MCF 10A (cell line): ENCODE measurements around the gene RIC8B. TPM values are rescaled to one million over a fixed set of nuclear protein-coding genes. Genes with fewer than 3 reads are reported as not detected.

Experiments used
- BruUV-seq: library from RNA; stranded (reverse); fragments of 400-500 nt; replicated peaks from 2 replicates; lab custom pipeline; 2021; lab: Mats Ljungman, UMichigan
- CTCF ChIA-PET: fragments of 300-600 bp; sonication (Branson Sonifier 250); formaldehyde crosslinking; extraction: SDS; loops from one replicate; lab custom pipeline; 2021; ENCODE audit warnings: antibody characterized with exemption, inconsistent platforms; lab: Yijun Ruan, JAX
- POLR2A ChIA-PET: fragments of 300-600, 350-650 bp; sonication (Branson Sonifier 250); formaldehyde crosslinking; extraction: SDS; loops from one replicate; lab custom pipeline; 2020; ENCODE audit warnings: antibody characterized with exemption, inconsistent platforms; lab: Yijun Ruan, JAX
- DNase-seq: peaks from one replicate; pipeline ENCODE4 v3.0.0-alpha.2; 2018; ENCODE audit not compliant: unreplicated experiment
- H3K27ac Mint-ChIP-seq: one replicate; pipeline ENCODE4 v1.8.0; 2022; ENCODE audit warnings: mild to moderate bottlenecking, low read depth, mixed read lengths; ENCODE audit not compliant: unreplicated experiment
- H3K27me3 Mint-ChIP-seq: one replicate; pipeline ENCODE4 v1.8.0; 2022; ENCODE audit warnings: mixed read lengths; ENCODE audit not compliant: insufficient read depth, unreplicated experiment
- H3K36me3 Mint-ChIP-seq: one replicate; pipeline ENCODE4 v1.8.0; 2022; ENCODE audit warnings: mild to moderate bottlenecking, moderate library complexity, mixed read lengths; ENCODE audit not compliant: insufficient read depth, unreplicated experiment
- H3K4me1 Mint-ChIP-seq: one replicate; pipeline ENCODE4 v1.8.0; 2022; ENCODE audit warnings: mixed read lengths; ENCODE audit not compliant: insufficient read depth, unreplicated experiment
- H3K4me3 Mint-ChIP-seq: one replicate; pipeline ENCODE4 v1.8.0; 2022; ENCODE audit warnings: mild to moderate bottlenecking, moderate library complexity, mixed read lengths; ENCODE audit not compliant: unreplicated experiment
- H3K9me3 Mint-ChIP-seq: one replicate; pipeline ENCODE4 v1.8.0; 2022; ENCODE audit warnings: mixed read lengths; ENCODE audit not compliant: unreplicated experiment
- CTCF ChIP-seq: fragments of 200-600 bp; IDR thresholded peaks from one replicate; pipeline ENCODE4 v1.8.0; 2022; ENCODE audit warnings: antibody characterized with exemption, mild to moderate bottlenecking; ENCODE audit not compliant: unreplicated experiment
- intact Hi-C: fragments of 100-400 bp; cut with micrococcal nuclease; formaldehyde crosslinking; loops from 2 replicates; pipeline ENCODE4 v1.14.1; 2022
- total RNA-seq: library from RNA; stranded (reverse); gene quantifications from 2 replicates; pipeline ENCODE4 v1.2.3, GENCODE V29; 2022

RIC8B gene
- total RNA-seq, 1 experiment from 2014 or later, result 10.0 TPM

GRCh38 chr12:106924268-106924861 lies 149.9 kb downstream of the RIC8B start:
- POLR2A ChIA-PET, result interaction anchor here (0.6 kb wide), 1 partner anchor 16 kb away, joined by 3 read pairs; no protein-coding TSS in a partner anchor
- CTCF ChIA-PET, result no interaction called here
- H3K27me3 Mint-ChIP-seq, result peaks cover 12% of the 10 kb centered on the region
- no TSS peak for BruUV-seq
- no peak for TF ChIP-seq CTCF
- H3K27ac Mint-ChIP-seq, result no peak overlapping the region
- DNase-seq, result no peak
- H3K4me1 Mint-ChIP-seq, result no peaks in the 10 kb centered on the region
- H3K4me3 Mint-ChIP-seq, result no peak overlapping the region
- no peaks in the 10 kb centered on the region for H3K9me3 Mint-ChIP-seq
- H3K36me3 Mint-ChIP-seq, result peaks cover 6% of the 10 kb centered on the region
- intact Hi-C loops, result loop anchor here (10.0 kb wide), 1 partner anchor 430 kb away; no protein-coding TSS in a partner anchor

GRCh38 chr12:106926657-106927056 lies 152.2 kb downstream of the RIC8B start:
- intact Hi-C loops, result loop anchor here (10.0 kb wide), 1 partner anchor 432 kb away; no protein-coding TSS in a partner anchor
- Mint-ChIP-seq H3K4me3 (no peak overlapping the region), H3K27me3 (peaks cover 12% of the 10 kb centered on the region), H3K27ac (no peak overlapping the region), H3K9me3 (no peaks in the 10 kb centered on the region), H3K4me1 (no peaks in the 10 kb centered on the region), H3K36me3 (peaks cover 6% of the 10 kb centered on the region)
- CTCF ChIA-PET, result no interaction called here
- BruUV-seq, result no TSS peak
- no peak for DNase-seq
- TF ChIP-seq CTCF, result no peak
- POLR2A ChIA-PET, result interaction anchor here (0.7 to 2.2 kb wide), 2 partner anchors 29 to 546 kb away, joined by 3 to 8 read pairs; partner anchors contain the start of gene TMEM263

DNA sequence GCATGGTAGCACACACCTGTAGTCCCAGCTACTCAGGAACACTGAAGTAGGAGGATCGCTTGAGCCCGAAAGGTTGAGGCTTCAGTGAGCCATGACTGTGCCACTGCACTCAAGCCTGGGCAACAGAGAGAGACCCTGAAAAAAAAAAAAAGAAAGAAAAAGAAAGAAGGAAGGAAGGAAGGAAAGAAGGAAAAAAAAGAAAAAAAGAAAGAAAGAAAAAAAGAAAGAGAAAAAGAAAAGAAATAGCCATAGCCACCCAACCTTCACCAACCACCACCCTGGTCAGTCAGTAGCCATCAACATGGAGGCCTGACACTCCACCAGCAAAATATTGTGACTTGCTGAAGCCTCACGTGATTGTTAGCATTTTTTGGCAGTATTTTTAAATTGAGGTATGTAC lies 159.8 kb downstream of the RIC8B start:
- H3K36me3 Mint-ChIP-seq, result no peaks in the 10 kb centered on the region
- no peaks in the 10 kb centered on the region for H3K9me3 Mint-ChIP-seq
- ChIA-PET CTCF (interaction anchor here (0.6 to 1.0 kb wide), 2 partner anchors 16 to 547 kb away, joined by 3 to 6 read pairs; no protein-coding TSS in a partner anchor), POLR2A (no interaction called here)
- H3K27me3 Mint-ChIP-seq, result no peaks in the 10 kb centered on the region
- intact Hi-C loops, result no loop called here
- BruUV-seq, result no TSS peak
- no peak overlapping the region for H3K4me3 Mint-ChIP-seq
- H3K27ac Mint-ChIP-seq, result no peak overlapping the region
- no peaks in the 10 kb centered on the region for H3K4me1 Mint-ChIP-seq
- no peak for TF ChIP-seq CTCF
- DNase-seq, result no peak

Other genes starting within 250 kb of the RIC8B start
- gene RFX4, start 191.7 kb upstream of the RIC8B start, total RNA-seq, result not detected in 2 replicates
- gene TMEM263, start 181.2 kb downstream of the RIC8B start, total RNA-seq, result 60.1 and 68.4 TPM in 2 replicates
- 7.6 and 9.3 TPM in 2 replicates for gene MTERF2, start 212.5 kb downstream of the RIC8B start, total RNA-seq